Aorta (tissue), 5 donors: Measurements from ENCODE around the gene OR5K2. TPM values are rescaled to one million over a fixed set of nuclear protein-coding genes. Genes with fewer than 3 reads are reported as not detected.

Experiments used
- ATAC-seq: fragments of 200-7000 bp; cut with Tn5 transposase; one replicate; pipeline ENCODE4 v1.9.1; 2022; ENCODE audit warnings: moderate library complexity; ENCODE audit not compliant: low FRiP score
- DNase-seq, 2 donors: peaks; one replicate each; pipeline ENCODE4 v3.0.0-alpha.2; 2020
- H3K27ac ChIP-seq, 2 donors: one replicate each; pipeline ENCODE4 v1.5.1; 2013; ENCODE audit warnings: low read length in 2 of 2, mild to moderate bottlenecking in 2 of 2, moderate library complexity in 2 of 2, control low read depth in 1 of 2, inconsistent platforms in 1 of 2, low read depth in 1 of 2
- H3K27me3 ChIP-seq, 2 donors: one replicate each; pipeline ENCODE4 v1.6.1; 2013; ENCODE audit warnings: control low read depth in 1 of 2, low read length in 1 of 2, mild to moderate bottlenecking in 1 of 2, moderate library complexity in 1 of 2; ENCODE audit not compliant: insufficient read depth in 2 of 2, control insufficient read depth in 1 of 2
- H3K36me3 ChIP-seq, 2 donors: one replicate each; pipeline ENCODE4 v1.6.1; 2013; ENCODE audit warnings: control low read depth in 1 of 2, low read length in 1 of 2, mild to moderate bottlenecking in 1 of 2; ENCODE audit not compliant: insufficient read depth in 2 of 2, control insufficient read depth in 1 of 2
- H3K4me1 ChIP-seq, 2 donors: one replicate each; pipeline ENCODE4 v1.6.1; 2013; ENCODE audit warnings: low read length in 2 of 2, control low read depth in 1 of 2, mild to moderate bottlenecking in 1 of 2, moderate library complexity in 1 of 2; ENCODE audit not compliant: insufficient read depth in 2 of 2, control insufficient read depth in 1 of 2
- H3K4me3 ChIP-seq, 2 donors: one replicate each; pipeline ENCODE4 v1.5.1; 2013; ENCODE audit warnings: low read length in 2 of 2, control low read depth in 1 of 2, mild to moderate bottlenecking in 1 of 2
- H3K9me3 ChIP-seq: one replicate; pipeline ENCODE4 v1.6.1; 2013; ENCODE audit warnings: mild to moderate bottlenecking, low read length; ENCODE audit not compliant: control insufficient read depth
- WGBS, 2 donors: extraction: QIAGEN DNeasy Blood & Tissue Kit; methylation state at CpG; one replicate each; pipeline ENCODE4 v1.1.7; 2013; 5-methylcytosine and 5-hydroxymethylcytosine counted together
- intact Hi-C, 2 donors: fragments of 100-400 bp; cut with DNase I; formaldehyde crosslinking; loops; one replicate each; pipeline versions ENCODE4 v1.14.2 to v1.15.0; 2022
- long read RNA-seq, 2 donors: library from polyadenylated mRNA; unstranded; transcript quantifications; one replicate each; pipeline ENCODE4 v2.0.0, GENCODE V29; 2020 to 2021
- polyA plus RNA-seq, 2 donors: library from polyadenylated mRNA; stranded (reverse); fragments of 200-250 nt; gene quantifications; one replicate each; pipeline ENCODE4 v1.2.3, GENCODE V29; 2013
- total RNA-seq, 2 donors: library from RNA; stranded (reverse); fragmentation: NEBNext Ultra II Directional; extraction: Animal tissue kit (Norgen Biotek cat#: 25700); gene quantifications; one replicate each; pipeline ENCODE4 v1.2.1, GENCODE V29; 2021
- donor health status: healthy with polysubstance abuse.
- donor health status: Bipolar disorder and iron deficiency.
- donor health status: DM: no; HTN: no; CAD: no.
- donor health status: DM: no; HTN: no; CAD: no.
- donor health status: DM: yes; HTN: yes; CAD: no.

OR5K2 gene
- total RNA-seq: not detected
- not detected for polyA plus RNA-seq
- long read RNA-seq, donor 1: 0 reads
- long read RNA-seq, donor 2: 0 reads

DNA sequence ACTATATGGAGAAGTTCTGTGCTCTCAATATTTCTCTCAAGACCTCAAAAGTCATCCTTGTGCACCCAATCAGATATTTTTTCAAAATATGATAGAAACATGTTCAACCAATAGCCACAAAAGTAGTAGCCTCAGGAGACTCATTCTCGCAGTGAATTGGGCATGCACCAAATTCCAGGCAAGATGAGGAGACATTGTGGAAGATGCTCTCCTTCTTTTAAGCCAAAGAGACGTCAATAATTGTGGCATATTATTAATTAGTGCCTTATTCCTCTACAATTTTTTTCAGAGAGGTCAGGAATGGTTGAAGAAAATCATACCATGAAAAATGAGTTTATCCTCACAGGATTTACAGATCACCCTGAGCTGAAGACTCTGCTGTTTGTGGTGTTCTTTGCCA is at the start of gene OR5K2:
Gene OR5K2, plus strand, starts transcription at position 301 of the 400 bp plus-strand sequence. Its CDS starts 0 bp downstream, at position 301.
- H3K9me3 ChIP-seq: no peaks in the 10 kb centered on the region
- ATAC-seq (no peak), DNase-seq (no peak)
- WGBS, 2 donors: 64 to 81% methylated on average over 2 of the region's 2 CpGs
- H3K27me3 ChIP-seq: no peaks in the 10 kb centered on the region
- no peaks in the 10 kb centered on the region for H3K36me3 ChIP-seq
- no peak within 1 kb of the TSS for H3K4me3 ChIP-seq
- no peaks in the 10 kb centered on the region for H3K4me1 ChIP-seq
- no peak within 1 kb of the TSS for H3K27ac ChIP-seq
- intact Hi-C loops: no loop called here

GRCh38 chr3:98449606-98450193 is 47.8 kb upstream of the OR5K2 start:
- intact Hi-C loops: no loop called here
- DNase-seq (no peak), ATAC-seq (no peak)
- Histone ChIP-seq H3K9me3 (peaks cover 4% of the 10 kb centered on the region), H3K27ac (no peak overlapping the region), H3K27me3 (no peaks in the 10 kb centered on the region), H3K36me3 (no peaks in the 10 kb centered on the region), H3K4me1 (no peaks in the 10 kb centered on the region), H3K4me3 (no peak overlapping the region)
- 82 to 89% methylated on average over 7 of the region's 7 CpGs for WGBS, 2 donors

DNA sequence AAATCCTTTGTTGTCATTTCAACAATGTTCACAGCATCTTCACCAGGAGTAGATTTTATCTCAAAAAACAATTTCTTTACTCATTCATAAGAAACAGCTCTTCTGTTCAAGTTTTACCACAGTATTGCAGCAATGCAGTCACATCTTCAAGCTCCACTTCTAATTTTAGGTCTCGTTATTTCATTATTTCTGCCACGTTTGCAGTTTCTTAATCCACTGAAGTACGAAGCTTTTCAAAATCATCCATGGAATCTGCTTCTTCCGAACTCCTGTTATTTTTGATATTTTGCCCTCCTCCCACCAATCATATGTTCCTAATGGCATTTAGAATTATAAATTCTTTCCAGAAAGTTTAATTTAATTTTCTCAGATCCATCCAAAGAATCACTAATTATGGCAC is 47.1 kb upstream of the OR5K2 start:
- ATAC-seq (no peak), DNase-seq (no peak)
- 65 to 76% methylated on average over 4 of the region's 4 CpGs for WGBS, 2 donors
- intact Hi-C loops: no loop called here
- H3K4me3 ChIP-seq: no peak overlapping the region
- H3K36me3 ChIP-seq: no peaks in the 10 kb centered on the region
- H3K27ac ChIP-seq: no peak overlapping the region
- no peaks in the 10 kb centered on the region for H3K4me1 ChIP-seq
- peaks cover 4% of the 10 kb centered on the region for H3K9me3 ChIP-seq
- no peaks in the 10 kb centered on the region for H3K27me3 ChIP-seq

- peaks cover 4% of the 10 kb centered on the region for H3K9me3 ChIP-seq
- H3K36me3 ChIP-seq: no peaks in the 10 kb centered on the region
- no peaks in the 10 kb centered on the region for H3K4me1 ChIP-seq
- no peak overlapping the region for H3K27ac ChIP-seq
- intact Hi-C loops: no loop called here
- H3K27me3 ChIP-seq: no peaks in the 10 kb centered on the region
- H3K4me3 ChIP-seq: no peak overlapping the region
- ATAC-seq (no peak), DNase-seq (no peak)
Observed at GRCh38 chr3:98453827-98454226, 43.7 kb upstream of the OR5K2 start.

DNA sequence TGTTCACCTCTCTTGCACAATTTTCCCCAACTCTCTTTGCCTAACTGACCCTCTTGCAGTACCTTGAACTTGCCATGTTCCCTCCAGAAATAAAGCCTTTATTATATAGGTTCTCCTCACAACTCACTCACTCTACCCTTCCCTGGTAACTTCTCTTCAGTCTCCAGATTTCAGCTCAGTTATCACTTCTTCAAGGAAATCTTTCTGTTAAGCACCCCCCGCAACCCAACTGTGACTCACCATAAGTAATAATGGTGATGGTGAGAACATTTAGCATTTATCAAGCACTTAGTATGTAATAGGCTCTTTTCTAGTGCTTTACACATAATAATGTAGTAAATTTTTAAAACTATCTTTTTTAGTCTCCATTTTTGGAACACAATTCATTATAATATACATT is 42.6 kb upstream of the OR5K2 start:
- 91 to 92% methylated on average over 1 of the region's 1 CpG for WGBS, 2 donors

GRCh38 chr3:98457543-98457942 is 39.9 kb upstream of the OR5K2 start:
- Histone ChIP-seq H3K4me1 (no peaks in the 10 kb centered on the region), H3K36me3 (no peaks in the 10 kb centered on the region), H3K4me3 (no peak overlapping the region), H3K27me3 (no peaks in the 10 kb centered on the region), H3K27ac (no peak overlapping the region), H3K9me3 (peaks cover 5% of the 10 kb centered on the region)
- ATAC-seq: no peak
- 89 to 91% methylated on average over 2 of the region's 2 CpGs for WGBS, 2 donors
- intact Hi-C loops: no loop called here
- DNase-seq: no peak

More for the DNA sequence above, 42.6 kb upstream of the OR5K2 start:
- H3K9me3 ChIP-seq: peaks cover 4% of the 10 kb centered on the region
- intact Hi-C loops: no loop called here
- no peak overlapping the region for H3K27ac ChIP-seq
- ATAC-seq (no peak), DNase-seq (no peak)
- no peaks in the 10 kb centered on the region for H3K36me3 ChIP-seq
- H3K4me1 ChIP-seq: no peaks in the 10 kb centered on the region
- no peaks in the 10 kb centered on the region for H3K27me3 ChIP-seq
- H3K4me3 ChIP-seq: no peak overlapping the region

DNA sequence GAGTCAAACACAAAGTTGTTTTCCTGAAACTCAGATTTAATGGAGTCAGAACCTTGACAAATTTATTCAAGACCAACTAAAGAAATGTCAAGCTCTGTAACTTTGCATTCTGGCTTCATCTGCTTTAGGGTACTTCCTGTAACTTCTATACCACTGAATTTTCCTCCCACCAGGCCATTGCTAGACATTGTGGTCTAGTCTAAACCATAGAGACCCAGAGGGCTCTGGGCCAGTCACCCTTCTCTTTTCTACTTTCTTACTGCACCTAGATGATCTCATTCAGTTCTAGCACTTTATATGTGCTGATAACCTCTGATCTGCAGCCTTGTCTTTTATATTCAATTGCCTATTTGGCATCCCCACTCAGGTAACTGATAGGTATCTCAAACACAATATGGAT is 37.3 kb upstream of the OR5K2 start:
- H3K9me3 ChIP-seq: peaks cover 1% of the 10 kb centered on the region
- ATAC-seq (no peak), DNase-seq (no peak)
- no peaks in the 10 kb centered on the region for H3K27me3 ChIP-seq
- H3K27ac ChIP-seq: no peak overlapping the region
- no peaks in the 10 kb centered on the region for H3K4me1 ChIP-seq
- H3K4me3 ChIP-seq: no peak overlapping the region
- intact Hi-C loops: no loop called here
- H3K36me3 ChIP-seq: no peaks in the 10 kb centered on the region

DNA sequence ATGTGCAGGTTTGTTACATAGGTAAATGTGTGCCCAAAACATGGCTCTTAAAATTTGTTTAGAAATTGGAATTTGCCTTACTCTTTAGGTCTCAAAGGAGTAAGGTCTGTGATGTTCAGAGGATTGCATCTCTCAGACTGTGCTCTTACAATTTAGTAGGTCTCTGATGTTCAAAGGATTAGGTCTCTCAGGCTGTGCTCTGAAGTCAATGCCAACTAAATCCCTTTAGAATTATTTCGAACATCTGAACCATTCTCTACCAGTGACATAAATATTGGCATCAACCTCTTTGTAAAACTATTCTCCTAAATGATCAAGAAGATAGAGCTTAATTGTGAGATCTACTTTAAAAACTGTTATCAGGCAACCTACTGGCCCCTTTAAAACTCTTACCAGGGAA is 34.6 kb upstream of the OR5K2 start, which contains the start of gene OR5K1:
Gene OR5K1, plus strand, starts transcription at position 301 of the 400 bp plus-strand sequence. CDS start 6,376 bp downstream, outside the sequence.
- Histone ChIP-seq H3K36me3 (no peaks in the 10 kb centered on the region), H3K27me3 (no peaks in the 10 kb centered on the region), H3K27ac (no peak within 1 kb of the TSS), H3K4me1 (no peaks in the 10 kb centered on the region), H3K4me3 (no peak within 1 kb of the TSS), H3K9me3 (peaks cover 1% of the 10 kb centered on the region)
- DNase-seq (no peak), ATAC-seq (no peak)
- intact Hi-C loops: no loop called here
- WGBS, 2 donors: 72 to 76% methylated on average over 1 of the region's 1 CpG

DNA sequence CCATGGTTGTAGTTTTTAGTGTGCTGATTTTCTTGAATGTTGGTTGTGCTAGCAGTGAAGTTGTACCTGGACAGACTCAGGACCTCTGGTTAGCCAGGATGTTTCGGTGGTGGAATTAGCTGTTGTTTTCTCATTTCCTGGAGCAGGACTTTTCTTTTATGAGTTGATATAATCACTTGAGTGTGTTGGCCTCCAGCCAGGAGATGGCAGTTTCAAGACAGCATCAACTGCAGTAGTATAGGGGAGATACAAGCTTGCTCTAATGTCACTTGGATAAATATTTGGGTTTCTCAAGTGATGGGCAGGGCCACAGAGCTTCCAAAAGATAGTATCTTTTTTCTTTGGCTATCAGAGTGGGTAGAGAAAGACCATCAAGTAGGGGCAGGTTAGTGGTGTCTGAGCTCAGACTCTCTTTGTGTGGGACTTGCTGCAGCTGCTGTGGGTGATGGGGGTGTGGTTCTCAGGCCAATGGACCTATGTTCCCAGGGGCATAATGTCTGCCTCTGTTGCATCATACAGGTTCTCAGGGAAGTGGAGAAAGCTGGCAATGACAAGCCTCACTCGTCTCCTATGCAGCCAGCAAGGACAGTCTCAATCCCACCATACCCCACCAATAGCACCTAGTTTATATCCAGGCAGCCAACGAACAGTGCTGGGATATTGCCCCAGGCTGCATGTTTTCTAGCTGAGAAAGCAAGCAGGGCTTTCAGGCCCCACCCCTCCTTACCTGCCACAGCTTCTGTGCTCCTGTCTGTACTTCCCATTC is 14.6 kb upstream of the OR5K2 start:
- no peak overlapping the region for H3K4me3 ChIP-seq
- H3K36me3 ChIP-seq: no peaks in the 10 kb centered on the region
- H3K4me1 ChIP-seq: no peaks in the 10 kb centered on the region
- peaks cover 16% of the 10 kb centered on the region for H3K9me3 ChIP-seq
- 66 to 70% methylated on average over 3 of the region's 3 CpGs for WGBS, 2 donors
- ATAC-seq (no peak), DNase-seq (no peak)
- H3K27me3 ChIP-seq: peaks cover 0 to 1% of the 10 kb centered on the region in 2 donors
- intact Hi-C loops: no loop called here
- H3K27ac ChIP-seq: no peak overlapping the region
